Nephron (organoid): ENCODE measurements around the gene PSAP.
"Not testable (repeated sequence)": the region's sequence is repeated elsewhere in the genome, so short reads cannot be mapped to it uniquely, and the experiment has no call there.

Experiments used
- H3K27ac Mint-ChIP-seq, 3 experiments: 2 replicates each; pipeline ENCODE4 v1.8.0; 2020; ENCODE audit warnings: mixed read lengths in 3 of 3, mild to moderate bottlenecking in 2 of 3, moderate library complexity in 1 of 3
- H3K27me3 Mint-ChIP-seq: 2 replicates; pipeline ENCODE4 v1.8.0; 2021; ENCODE audit warnings: low read depth, mild to moderate bottlenecking, moderate library complexity, mixed read lengths
- H3K36me3 Mint-ChIP-seq: 2 replicates; pipeline ENCODE4 v1.8.0; 2020; ENCODE audit warnings: low read depth, mixed read lengths
- H3K4me1 Mint-ChIP-seq: 2 replicates; pipeline ENCODE4 v1.8.0; 2020; ENCODE audit warnings: mixed read lengths
- H3K4me3 Mint-ChIP-seq, 3 experiments: 2 replicates each; pipeline ENCODE4 v1.8.0; 2020; ENCODE audit warnings: mild to moderate bottlenecking in 3 of 3, mixed read lengths in 3 of 3, moderate library complexity in 2 of 3
- H3K9me3 Mint-ChIP-seq: 2 replicates; pipeline ENCODE4 v1.8.0; 2020; ENCODE audit warnings: mixed read lengths
- TF ChIP-seq, protein P1 (sequence below), 3 experiments: fragments of 200-600 bp; sonication (generic); IDR thresholded peaks; one replicate each; pipeline ENCODE4 v1.5.0; 2021; ENCODE audit warnings: antibody characterized with exemption in 3 of 3; ENCODE audit not compliant: unreplicated experiment in 3 of 3

Gene PSAP

GRCh38 chr10:71852355-71852937, 1.4 kb upstream of the PSAP start:
- H3K27me3 Mint-ChIP-seq = peaks cover 3% of the 10 kb centered on the region
- no peaks in the 10 kb centered on the region for H3K9me3 Mint-ChIP-seq
- peaks cover 31% of the 10 kb centered on the region for H3K4me1 Mint-ChIP-seq
- peak overlapping the region; percentile 67 to 97 (median 78) for H3K27ac Mint-ChIP-seq
- H3K36me3 Mint-ChIP-seq = no peaks in the 10 kb centered on the region
- H3K4me3 Mint-ChIP-seq = peak overlapping the region; percentile 37 to 96 (median 72)
- TF ChIP-seq, protein P1, sequence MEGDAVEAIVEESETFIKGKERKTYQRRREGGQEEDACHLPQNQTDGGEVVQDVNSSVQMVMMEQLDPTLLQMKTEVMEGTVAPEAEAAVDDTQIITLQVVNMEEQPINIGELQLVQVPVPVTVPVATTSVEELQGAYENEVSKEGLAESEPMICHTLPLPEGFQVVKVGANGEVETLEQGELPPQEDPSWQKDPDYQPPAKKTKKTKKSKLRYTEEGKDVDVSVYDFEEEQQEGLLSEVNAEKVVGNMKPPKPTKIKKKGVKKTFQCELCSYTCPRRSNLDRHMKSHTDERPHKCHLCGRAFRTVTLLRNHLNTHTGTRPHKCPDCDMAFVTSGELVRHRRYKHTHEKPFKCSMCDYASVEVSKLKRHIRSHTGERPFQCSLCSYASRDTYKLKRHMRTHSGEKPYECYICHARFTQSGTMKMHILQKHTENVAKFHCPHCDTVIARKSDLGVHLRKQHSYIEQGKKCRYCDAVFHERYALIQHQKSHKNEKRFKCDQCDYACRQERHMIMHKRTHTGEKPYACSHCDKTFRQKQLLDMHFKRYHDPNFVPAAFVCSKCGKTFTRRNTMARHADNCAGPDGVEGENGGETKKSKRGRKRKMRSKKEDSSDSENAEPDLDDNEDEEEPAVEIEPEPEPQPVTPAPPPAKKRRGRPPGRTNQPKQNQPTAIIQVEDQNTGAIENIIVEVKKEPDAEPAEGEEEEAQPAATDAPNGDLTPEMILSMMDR (IDR thresholded peaks at IDR 0.05; ENCODE audit: unreplicated experiment in 3 of 3) = no peak

GRCh38 chr10:71851465-71852095, 529 bp upstream of the PSAP start:
- not testable (repeated sequence) for H3K9me3 Mint-ChIP-seq, H3K36me3 Mint-ChIP-seq, H3K27me3 Mint-ChIP-seq
- peaks cover 31% of the 10 kb centered on the region for H3K4me1 Mint-ChIP-seq
- peak overlapping the region; percentile 78 to 97 (median 90) for H3K27ac Mint-ChIP-seq
- peak overlapping the region; percentile 95 to 97 (median 96) for H3K4me3 Mint-ChIP-seq

DNA sequence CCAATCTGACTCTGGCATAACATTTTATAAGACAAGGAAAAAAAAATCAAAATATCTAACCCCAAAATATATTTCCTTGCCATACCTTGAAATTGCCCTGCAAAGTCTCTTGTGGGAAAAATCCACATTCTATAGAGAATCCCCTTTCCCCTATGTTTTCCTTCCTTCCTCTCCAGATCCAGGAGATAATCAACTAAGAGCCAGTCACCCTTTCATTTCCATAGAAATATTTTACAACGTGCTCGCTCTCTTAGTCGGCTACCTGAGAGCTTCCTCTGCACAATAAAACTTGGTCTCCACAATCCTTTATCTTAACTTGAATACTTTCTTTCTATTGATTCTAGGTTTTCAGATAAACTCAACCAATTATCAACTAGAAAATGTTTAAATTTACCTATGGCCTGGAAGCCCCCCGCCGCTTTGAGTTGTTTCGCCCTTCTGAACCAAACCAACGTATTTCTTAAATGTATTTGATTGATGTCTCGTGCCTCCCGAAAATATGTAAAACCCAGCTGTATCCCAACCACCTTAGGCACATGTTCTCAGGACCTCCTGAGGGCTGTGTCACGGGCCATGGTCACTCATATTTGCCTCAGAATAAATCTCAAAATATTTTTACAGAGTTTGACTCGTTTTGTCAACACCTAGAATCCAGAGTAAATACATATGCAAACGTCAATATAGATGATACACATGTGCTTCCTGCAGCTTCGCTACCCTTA, 869 bp downstream of the PSAP start:
- Mint-ChIP-seq H3K27ac (peak overlapping the region; percentile 78 to 97 (median 90)), H3K36me3 (peaks cover 3% of the 10 kb centered on the region), H3K4me1 (peaks cover 31% of the 10 kb centered on the region), H3K4me3 (peak overlapping the region; percentile 95 to 97 (median 96)), H3K27me3 (no peaks in the 10 kb centered on the region), H3K9me3 (no peaks in the 10 kb centered on the region)
- TF ChIP-seq, protein P1 (IDR thresholded peaks at IDR 0.05; ENCODE audit: unreplicated experiment in 3 of 3) = no peak

- Mint-ChIP-seq H3K36me3 (peaks cover 7% of the 10 kb centered on the region), H3K4me1 (peaks cover 31% of the 10 kb centered on the region), H3K4me3 (peak overlapping the region; percentile 95 to 97 (median 96)), H3K27ac (peak overlapping the region in 1 of 3 experiments; percentile 78), H3K9me3 (no peaks in the 10 kb centered on the region), H3K27me3 (no peaks in the 10 kb centered on the region)
- TF ChIP-seq, protein P1 (IDR thresholded peaks at IDR 0.05; ENCODE audit: unreplicated experiment in 3 of 3) = no peak
Observed at GRCh38 chr10:71849461-71849908, 1.6 kb downstream of the PSAP start.

DNA sequence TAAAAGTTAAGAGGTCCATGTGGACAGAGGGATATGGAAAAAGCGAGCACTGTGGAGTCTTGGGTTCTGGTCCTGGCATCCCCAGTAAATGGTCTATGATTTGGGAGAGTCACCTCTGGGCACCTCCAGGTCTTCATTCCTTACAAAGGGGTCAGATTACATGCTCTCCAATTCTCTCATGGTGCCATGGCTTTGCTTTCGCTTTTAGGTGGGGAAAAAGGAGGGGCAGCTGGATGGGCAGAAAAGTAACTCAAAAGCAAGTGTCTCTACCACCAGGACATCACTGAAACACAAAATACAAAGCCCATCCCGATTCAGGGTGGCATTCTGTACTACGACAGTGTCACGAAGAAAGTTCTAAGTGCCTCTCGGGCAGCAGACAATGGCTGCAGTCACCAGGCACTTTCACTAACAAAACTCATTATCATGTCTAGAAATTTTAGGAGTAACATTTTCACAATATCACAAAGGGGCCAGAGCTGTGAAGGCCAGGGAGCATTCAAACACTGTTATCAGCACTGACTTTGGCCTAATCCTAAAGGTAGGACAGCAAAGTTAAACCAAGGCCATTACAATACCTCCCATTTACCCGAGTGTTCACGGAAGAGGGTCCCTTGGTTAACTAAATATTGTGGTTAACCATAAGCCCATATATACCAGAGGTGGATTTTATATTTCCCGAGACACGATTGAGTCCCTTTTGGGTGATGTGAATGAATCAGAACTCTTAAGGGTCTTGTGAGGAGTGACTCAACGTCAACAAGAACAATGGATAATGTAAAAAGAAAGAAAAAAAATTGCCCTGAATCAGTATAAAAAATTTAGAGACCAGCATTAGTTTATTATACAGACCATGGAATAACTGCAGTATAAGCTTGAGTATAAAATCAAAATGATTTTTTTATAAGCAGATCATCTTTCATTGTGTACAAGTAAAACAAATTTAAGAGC, 2.5 kb downstream of the PSAP start:
- no peaks in the 10 kb centered on the region for H3K9me3 Mint-ChIP-seq
- TF ChIP-seq, protein P1 (IDR thresholded peaks at IDR 0.05; ENCODE audit: unreplicated experiment in 3 of 3) = no peak
- no peaks in the 10 kb centered on the region for H3K27me3 Mint-ChIP-seq
- H3K4me3 Mint-ChIP-seq = peak overlapping the region; percentile 69 to 81 (median 70)
- H3K27ac Mint-ChIP-seq = peak overlapping the region; percentile 19 to 64 (median 25)
- H3K36me3 Mint-ChIP-seq = peaks cover 7% of the 10 kb centered on the region
- peaks cover 31% of the 10 kb centered on the region for H3K4me1 Mint-ChIP-seq
